ENCODE data around the gene CXCR2.

Gene CXCR2

DNA sequence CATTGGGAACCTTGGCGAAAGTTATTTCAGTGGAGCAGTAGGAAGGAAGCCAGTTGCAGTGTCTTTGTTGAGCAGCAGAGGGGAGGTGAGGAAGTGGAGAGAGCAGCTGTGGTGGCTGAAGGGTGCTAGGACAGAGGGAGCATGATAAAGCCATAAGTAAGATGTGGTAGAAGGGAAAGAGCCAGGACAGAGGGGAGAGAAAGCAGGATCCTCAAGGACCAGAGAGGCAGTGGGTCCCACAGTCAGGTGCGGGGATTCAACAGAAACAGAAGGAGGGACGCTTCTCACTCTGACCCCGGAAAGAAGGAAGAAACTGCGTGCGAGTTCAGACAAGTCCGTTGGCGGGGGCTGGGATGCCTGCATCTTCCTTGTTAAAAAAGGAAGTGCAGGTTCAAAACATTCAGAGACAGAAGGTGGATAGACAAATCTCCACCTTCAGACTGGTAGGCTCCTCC lies at the start of gene CXCR2:
TSS of gene CXCR2 (plus strand) at position 403 of the 455 bp plus-strand sequence. CDS start 8,774 bp downstream, outside the sequence.
- H3K27ac Mint-ChIP-seq: peak within 1 kb of the TSS; percentile 40
- peaks cover 34% of the 10 kb centered on the region for H3K27me3 Mint-ChIP-seq
- peak; percentile 24 for DNase-seq
- peaks cover 6% of the 10 kb centered on the region for H3K9me3 Mint-ChIP-seq
- H3K4me1 Mint-ChIP-seq: peaks cover 9% of the 10 kb centered on the region
- H3K36me3 Mint-ChIP-seq: no peaks in the 10 kb centered on the region
- H3K4me3 Mint-ChIP-seq: peak within 1 kb of the TSS; percentile 1
- CTCF ChIA-PET: interaction anchor here (1.1 kb wide), 1 partner anchor 11 kb away, joined by 4 read pairs; no protein-coding TSS in a partner anchor

- Mint-ChIP-seq H3K36me3 (no peaks in the 10 kb centered on the region), H3K4me1 (no peaks in the 10 kb centered on the region), H3K27me3 (peaks cover 9% of the 10 kb centered on the region), H3K9me3 (no peaks in the 10 kb centered on the region), H3K4me3 (no peak overlapping the region), H3K27ac (no peak overlapping the region)
- DNase-seq: no peak
- CTCF ChIA-PET: interaction anchor here (1.0 to 13.6 kb wide), 2 partner anchors 9 to 289 kb away, joined by 3 to 141 read pairs; partner anchors contain the start of gene RUFY4
Measured at GRCh38 chr2:218077464-218078216, 48.2 kb upstream of the CXCR2 start.

GRCh38 chr2:218079943-218080913 lies 45.6 kb upstream of the CXCR2 start:
- no peaks in the 10 kb centered on the region for H3K9me3 Mint-ChIP-seq
- CTCF ChIA-PET: interaction anchor here (0.9 to 2.5 kb wide), 3 partner anchors 10 to 294 kb away, joined by 3 to 7 read pairs (median 4); no protein-coding TSS in a partner anchor
- no peaks in the 10 kb centered on the region for H3K36me3 Mint-ChIP-seq
- H3K27ac Mint-ChIP-seq: no peak overlapping the region
- DNase-seq: no peak
- no peak overlapping the region for H3K4me3 Mint-ChIP-seq
- no peaks in the 10 kb centered on the region for H3K4me1 Mint-ChIP-seq
- H3K27me3 Mint-ChIP-seq: peaks cover under 1% of the 10 kb centered on the region

DNA sequence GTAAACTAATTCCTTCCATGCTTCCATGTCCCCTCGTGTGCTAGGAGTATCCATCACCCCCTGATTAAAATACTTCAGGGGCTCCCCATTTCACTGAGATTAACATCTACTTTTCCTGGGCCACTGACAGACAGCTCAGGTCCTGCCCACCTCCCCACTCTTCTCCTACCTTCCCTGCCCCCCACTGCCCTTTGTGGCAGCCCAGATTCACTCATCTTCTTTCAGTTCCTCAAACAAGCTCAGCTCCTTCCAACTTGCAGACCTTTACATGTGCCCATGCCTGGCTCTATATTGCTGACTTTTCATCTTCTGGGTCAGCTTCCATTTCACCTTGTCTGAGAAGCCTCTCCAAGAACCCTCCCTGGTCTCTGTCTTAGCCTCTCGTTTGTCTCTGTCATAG lies 44.8 kb upstream of the CXCR2 start:
- no peak for DNase-seq
- H3K4me1 Mint-ChIP-seq: no peaks in the 10 kb centered on the region
- H3K4me3 Mint-ChIP-seq: no peak overlapping the region
- peaks cover 4% of the 10 kb centered on the region for H3K27me3 Mint-ChIP-seq
- H3K27ac Mint-ChIP-seq: no peak overlapping the region
- peaks cover 1% of the 10 kb centered on the region for H3K9me3 Mint-ChIP-seq
- peaks cover under 1% of the 10 kb centered on the region for H3K36me3 Mint-ChIP-seq
- CTCF ChIA-PET: interaction anchor here (1.5 to 2.5 kb wide), 2 partner anchors 11 to 15 kb away, joined by 3 to 7 read pairs; no protein-coding TSS in a partner anchor

- CTCF ChIA-PET: interaction anchor here (1.1 to 2.5 kb wide), 3 partner anchors 8 to 16 kb away, joined by 3 to 7 read pairs (median 3); no protein-coding TSS in a partner anchor
- Mint-ChIP-seq H3K36me3 (peaks cover 6% of the 10 kb centered on the region), H3K9me3 (peaks cover 7% of the 10 kb centered on the region), H3K27me3 (peaks cover 10% of the 10 kb centered on the region), H3K27ac (no peak overlapping the region), H3K4me3 (no peak overlapping the region), H3K4me1 (no peaks in the 10 kb centered on the region)
- no peak for DNase-seq
Measured at GRCh38 chr2:218081695-218082094, 44.1 kb upstream of the CXCR2 start.

DNA sequence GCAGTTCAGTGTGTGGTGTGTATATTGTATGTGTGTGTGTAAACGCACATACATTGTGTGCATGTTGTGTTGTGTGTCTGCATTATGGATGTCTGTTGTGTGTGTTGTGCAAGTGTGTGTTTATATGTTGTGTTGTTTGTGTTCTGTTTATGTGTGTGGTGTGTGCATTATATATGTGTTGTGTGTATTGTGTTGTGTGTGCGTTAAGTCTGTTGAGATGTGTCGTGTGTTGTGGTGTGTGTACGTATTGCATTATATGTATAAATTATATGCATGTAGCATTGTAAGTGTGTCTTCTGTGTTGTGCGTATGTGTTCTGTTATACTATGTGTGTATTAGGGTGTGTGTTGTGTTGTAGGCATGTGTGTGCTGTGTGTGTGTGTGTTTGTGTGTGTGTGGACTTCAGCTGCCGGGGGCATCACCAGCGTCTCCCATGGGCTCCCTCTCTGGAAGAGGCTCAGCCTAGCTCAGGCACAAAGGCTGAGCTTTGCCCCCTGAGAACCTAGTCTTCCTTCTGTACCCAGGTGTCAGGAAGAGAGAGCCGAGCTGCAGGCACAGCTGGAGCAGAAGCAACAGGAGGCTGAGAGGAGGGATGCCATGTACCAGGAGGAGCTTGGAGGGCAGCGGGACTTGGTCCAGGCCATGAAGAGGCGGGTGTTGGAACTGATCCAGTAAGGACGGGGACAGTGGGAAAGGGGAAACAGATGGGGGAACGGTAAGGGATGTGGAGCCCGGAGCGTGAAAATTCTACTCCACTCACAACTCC lies 43.1 kb upstream of the CXCR2 start:
- Mint-ChIP-seq H3K27me3 (peaks cover 10% of the 10 kb centered on the region), H3K36me3 (peaks cover 6% of the 10 kb centered on the region), H3K4me3 (no peak overlapping the region), H3K27ac (no peak overlapping the region), H3K9me3 (peaks cover 7% of the 10 kb centered on the region), H3K4me1 (no peaks in the 10 kb centered on the region)
- CTCF ChIA-PET: interaction anchor here (1.1 to 2.5 kb wide), 2 partner anchors 9 to 12 kb away, joined by 3 to 7 read pairs; no protein-coding TSS in a partner anchor
- DNase-seq: no peak

DNA sequence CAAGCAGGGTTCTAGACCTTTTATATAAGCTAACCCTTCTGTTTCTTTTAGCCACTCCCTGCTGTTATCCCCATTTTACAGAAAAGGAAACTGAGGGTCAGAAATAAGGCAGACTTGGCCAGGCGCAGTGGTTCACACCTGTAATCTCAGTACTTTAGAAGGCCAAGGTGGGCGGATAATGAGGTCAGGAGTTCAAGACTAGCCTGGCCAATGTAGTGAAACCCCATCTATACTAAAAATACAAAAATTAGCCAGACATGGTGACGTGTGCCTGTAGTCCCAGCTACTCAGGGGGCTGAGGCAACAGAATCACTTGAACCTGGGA lies 42.5 kb upstream of the CXCR2 start:
- Mint-ChIP-seq H3K9me3 (peaks cover 7% of the 10 kb centered on the region), H3K36me3 (peaks cover 6% of the 10 kb centered on the region), H3K4me3 (no peak overlapping the region), H3K27me3 (peaks cover 10% of the 10 kb centered on the region), H3K4me1 (no peaks in the 10 kb centered on the region), H3K27ac (no peak overlapping the region)
- DNase-seq: no peak
- CTCF ChIA-PET: no interaction called here

DNA sequence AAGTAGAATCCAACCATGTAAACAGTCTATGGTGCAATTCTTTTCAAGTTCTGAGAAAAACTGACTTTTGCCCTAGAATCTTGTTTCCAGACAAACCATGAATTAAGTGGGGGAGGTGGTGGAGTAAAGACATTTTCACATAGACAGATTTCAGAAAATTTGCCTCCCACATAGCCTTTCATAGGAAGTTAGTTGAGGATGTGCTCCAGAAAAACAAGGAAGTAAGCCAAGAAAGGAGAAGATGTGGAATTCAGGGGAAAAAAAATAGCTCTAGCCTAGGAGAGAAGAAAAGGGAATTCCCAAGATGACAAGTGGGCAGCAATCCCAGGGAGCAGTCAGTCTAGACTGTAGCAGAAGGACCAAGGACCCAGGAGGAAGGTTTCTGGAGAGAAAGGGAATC lies 39.4 kb upstream of the CXCR2 start:
- Mint-ChIP-seq H3K27ac (no peak overlapping the region), H3K27me3 (peaks cover 22% of the 10 kb centered on the region), H3K9me3 (peaks cover 7% of the 10 kb centered on the region), H3K4me3 (no peak overlapping the region), H3K4me1 (no peaks in the 10 kb centered on the region), H3K36me3 (peaks cover 6% of the 10 kb centered on the region)
- CTCF ChIA-PET: no interaction called here
- no peak for DNase-seq

- H3K36me3 Mint-ChIP-seq: peaks cover 6% of the 10 kb centered on the region
- H3K4me3 Mint-ChIP-seq: no peak overlapping the region
- CTCF ChIA-PET: no interaction called here
- no peak for DNase-seq
- H3K9me3 Mint-ChIP-seq: peaks cover 7% of the 10 kb centered on the region
- no peak overlapping the region for H3K27ac Mint-ChIP-seq
- H3K4me1 Mint-ChIP-seq: no peaks in the 10 kb centered on the region
- H3K27me3 Mint-ChIP-seq: peaks cover 25% of the 10 kb centered on the region
Measured at GRCh38 chr2:218089259-218089658, 36.6 kb upstream of the CXCR2 start.

- Mint-ChIP-seq H3K36me3 (no peaks in the 10 kb centered on the region), H3K4me1 (no peaks in the 10 kb centered on the region)
Measured at GRCh38 chr2:218091746-218092145, 34.1 kb upstream of the CXCR2 start.

GRCh38 chr2:218093879-218094278 lies 31.9 kb upstream of the CXCR2 start:
- no peak for DNase-seq
- H3K4me1 Mint-ChIP-seq: no peaks in the 10 kb centered on the region
- H3K9me3 Mint-ChIP-seq: no peaks in the 10 kb centered on the region
- H3K27ac Mint-ChIP-seq: no peak overlapping the region
- H3K4me3 Mint-ChIP-seq: no peak overlapping the region
- peaks cover 19% of the 10 kb centered on the region for H3K27me3 Mint-ChIP-seq
- H3K36me3 Mint-ChIP-seq: no peaks in the 10 kb centered on the region
- CTCF ChIA-PET: interaction anchor here (0.5 kb wide), 1 partner anchor 53 kb away, joined by 4 read pairs; no protein-coding TSS in a partner anchor

More at GRCh38 chr2:218091746-218092145, 34.1 kb upstream of the CXCR2 start:
- Mint-ChIP-seq H3K27me3 (peaks cover 15% of the 10 kb centered on the region), H3K9me3 (no peaks in the 10 kb centered on the region), H3K4me3 (no peak overlapping the region), H3K27ac (no peak overlapping the region)
- CTCF ChIA-PET: no interaction called here
- DNase-seq: no peak

GRCh38 chr2:218095853-218096252 lies 30.0 kb upstream of the CXCR2 start:
- CTCF ChIA-PET: no interaction called here
- peaks cover 16% of the 10 kb centered on the region for H3K27me3 Mint-ChIP-seq

GRCh38 chr2:218097975-218098374 lies 27.9 kb upstream of the CXCR2 start:
- H3K9me3 Mint-ChIP-seq: no peaks in the 10 kb centered on the region
- no peak overlapping the region for H3K27ac Mint-ChIP-seq
- H3K4me1 Mint-ChIP-seq: no peaks in the 10 kb centered on the region
- DNase-seq: no peak
- no peaks in the 10 kb centered on the region for H3K36me3 Mint-ChIP-seq
- CTCF ChIA-PET: interaction anchor here (0.7 kb wide), 1 partner anchor 84 kb away, joined by 3 read pairs; no protein-coding TSS in a partner anchor
- H3K27me3 Mint-ChIP-seq: peaks cover 13% of the 10 kb centered on the region
- no peak overlapping the region for H3K4me3 Mint-ChIP-seq

More at GRCh38 chr2:218095853-218096252, 30.0 kb upstream of the CXCR2 start:
- no peak overlapping the region for H3K4me3 Mint-ChIP-seq
- no peaks in the 10 kb centered on the region for H3K4me1 Mint-ChIP-seq
- H3K9me3 Mint-ChIP-seq: no peaks in the 10 kb centered on the region
- H3K36me3 Mint-ChIP-seq: no peaks in the 10 kb centered on the region
- DNase-seq: no peak
- H3K27ac Mint-ChIP-seq: no peak overlapping the region
